GM12874 (cell line): ENCODE results near the gene GLP1R.

ENCODE experiments used
- TF ChIP-seq, protein P1 (sequence below): IDR thresholded peaks from 2 replicates; pipeline ENCODE4 v1.5.1; 2011; ENCODE audit warnings: low read depth, mild to moderate bottlenecking, control low read depth, low read length, moderate library complexity; ENCODE audit not compliant: insufficient read depth

The GLP1R gene

DNA sequence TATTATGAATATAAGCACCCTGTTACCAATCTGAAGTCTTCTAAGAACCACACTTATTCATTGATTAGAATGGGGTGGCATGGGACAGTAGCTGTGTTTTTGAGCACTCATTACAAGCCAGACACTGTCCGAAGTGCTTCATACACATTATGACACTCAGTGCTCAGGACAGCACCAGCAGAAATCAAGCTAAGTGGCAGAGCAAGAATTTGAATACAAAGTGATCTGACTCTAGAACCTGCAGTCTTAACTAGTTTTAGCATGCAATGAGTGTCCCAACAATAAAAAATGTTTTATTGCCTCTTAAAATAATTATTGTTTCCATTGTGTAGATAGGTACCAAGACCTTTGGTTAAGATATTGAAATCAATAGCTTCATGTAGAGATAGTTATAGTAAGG is 39.1 kb upstream of the GLP1R start:
- TF ChIP-seq, protein P1, sequence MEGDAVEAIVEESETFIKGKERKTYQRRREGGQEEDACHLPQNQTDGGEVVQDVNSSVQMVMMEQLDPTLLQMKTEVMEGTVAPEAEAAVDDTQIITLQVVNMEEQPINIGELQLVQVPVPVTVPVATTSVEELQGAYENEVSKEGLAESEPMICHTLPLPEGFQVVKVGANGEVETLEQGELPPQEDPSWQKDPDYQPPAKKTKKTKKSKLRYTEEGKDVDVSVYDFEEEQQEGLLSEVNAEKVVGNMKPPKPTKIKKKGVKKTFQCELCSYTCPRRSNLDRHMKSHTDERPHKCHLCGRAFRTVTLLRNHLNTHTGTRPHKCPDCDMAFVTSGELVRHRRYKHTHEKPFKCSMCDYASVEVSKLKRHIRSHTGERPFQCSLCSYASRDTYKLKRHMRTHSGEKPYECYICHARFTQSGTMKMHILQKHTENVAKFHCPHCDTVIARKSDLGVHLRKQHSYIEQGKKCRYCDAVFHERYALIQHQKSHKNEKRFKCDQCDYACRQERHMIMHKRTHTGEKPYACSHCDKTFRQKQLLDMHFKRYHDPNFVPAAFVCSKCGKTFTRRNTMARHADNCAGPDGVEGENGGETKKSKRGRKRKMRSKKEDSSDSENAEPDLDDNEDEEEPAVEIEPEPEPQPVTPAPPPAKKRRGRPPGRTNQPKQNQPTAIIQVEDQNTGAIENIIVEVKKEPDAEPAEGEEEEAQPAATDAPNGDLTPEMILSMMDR: no peak

DNA sequence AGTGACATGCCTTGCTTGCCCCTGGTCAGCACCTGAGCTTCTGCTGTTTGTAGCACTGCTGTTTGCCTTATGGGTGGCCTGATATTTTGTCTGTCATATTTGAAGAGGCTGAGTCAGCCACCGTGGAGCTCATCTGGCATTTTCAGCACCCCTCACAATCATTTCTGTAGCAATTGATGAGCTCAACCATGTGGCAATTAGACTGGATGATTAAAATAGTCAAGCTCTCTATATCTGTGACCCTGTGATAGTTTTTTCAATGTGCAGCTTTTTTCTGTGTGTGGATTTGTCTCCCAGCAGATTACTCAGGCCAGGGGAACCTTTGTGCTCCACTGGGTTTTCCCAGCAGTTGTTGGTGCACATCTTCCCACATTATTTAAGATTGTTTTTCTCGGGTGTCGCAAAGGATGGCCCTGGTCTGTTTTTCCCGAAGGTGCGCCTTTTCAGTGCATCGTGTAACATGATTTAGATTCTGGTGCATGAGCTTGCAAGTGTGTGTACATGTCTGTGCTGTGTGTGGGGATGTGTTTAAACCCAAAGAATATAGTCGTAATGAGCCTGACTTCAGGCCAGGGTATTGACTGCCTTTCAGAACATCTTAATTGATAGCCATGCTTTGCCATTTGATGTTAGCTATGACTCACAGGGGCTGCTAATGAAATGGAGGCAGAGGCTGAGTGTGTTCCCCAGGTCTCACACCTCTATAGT is 31.6 kb upstream of the GLP1R start:
- TF ChIP-seq, protein P1: no peak

DNA sequence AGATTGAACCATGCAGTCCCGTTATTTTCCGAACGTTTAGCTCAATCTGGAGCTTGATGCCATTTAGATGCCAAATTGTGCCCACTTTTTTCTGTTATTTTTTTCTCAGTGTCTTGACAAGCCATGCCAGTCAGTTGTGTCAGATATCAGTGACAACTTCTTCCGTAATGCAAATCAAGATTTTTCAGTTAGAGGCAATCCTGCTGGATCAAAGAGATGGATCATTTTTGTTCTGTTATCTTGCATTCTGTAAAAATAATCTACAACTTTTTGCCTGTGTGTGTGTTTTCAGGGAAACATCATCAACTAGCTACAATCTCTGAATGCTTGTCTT is 31.1 kb upstream of the GLP1R start:
- TF ChIP-seq, protein P1: no peak

DNA sequence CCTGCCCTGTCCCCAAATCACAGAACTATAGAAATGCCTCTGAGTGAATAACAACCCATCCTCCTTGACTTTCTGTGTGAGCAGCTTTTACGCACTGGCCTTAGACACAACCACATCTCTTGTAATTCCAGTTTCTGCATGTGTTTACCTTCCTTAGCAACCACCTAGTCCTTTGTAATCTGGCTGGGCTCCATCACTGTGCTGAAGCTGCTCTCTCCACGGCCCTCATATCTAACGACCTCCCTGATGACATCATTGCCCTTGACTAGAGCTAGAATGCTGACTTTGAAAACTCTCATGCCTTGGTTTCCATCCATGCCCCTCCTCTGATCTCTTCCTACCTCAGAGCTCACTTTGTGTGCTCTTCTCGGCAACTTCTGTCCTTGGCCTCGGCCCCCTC is 30.5 kb upstream of the GLP1R start:
- TF ChIP-seq, protein P1: no peak

DNA sequence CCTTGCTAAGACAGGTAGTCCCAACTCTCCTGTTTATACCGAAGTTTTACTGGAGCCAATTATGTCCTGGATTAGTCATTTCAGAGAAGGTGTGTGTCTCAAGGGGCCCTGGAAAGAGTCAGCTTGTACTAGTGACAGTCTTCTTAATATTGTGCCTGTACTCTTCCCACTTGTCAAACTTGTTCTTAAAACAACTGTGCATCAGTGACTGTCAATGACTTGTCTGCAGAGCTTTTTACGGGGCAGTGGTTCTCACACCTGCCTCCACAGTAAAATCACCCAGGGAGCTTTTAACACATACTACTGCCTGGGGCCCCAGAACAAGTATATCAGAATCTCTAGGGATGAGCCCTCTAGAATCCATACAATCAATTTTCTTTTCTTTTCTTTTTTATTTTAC is 28.4 kb upstream of the GLP1R start:
- TF ChIP-seq, protein P1: no peak

DNA sequence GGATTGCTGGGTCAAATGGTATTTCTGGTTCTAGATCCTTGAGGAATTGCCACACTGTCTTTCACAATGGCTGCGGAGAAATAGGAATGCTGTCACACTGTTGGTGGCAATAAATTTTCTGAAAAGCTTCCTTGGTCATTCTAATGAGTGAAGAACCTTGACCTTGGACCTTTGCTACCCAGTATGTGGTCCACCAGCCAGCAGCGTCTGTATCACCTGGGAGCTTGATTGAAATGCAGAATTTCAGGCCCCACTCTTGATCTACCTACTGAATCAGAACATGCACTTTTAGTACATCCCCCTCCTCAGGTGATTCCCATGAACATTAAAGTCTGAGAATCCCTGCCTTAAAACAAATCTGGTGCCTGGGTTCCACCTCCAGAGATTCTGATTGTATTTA is 27.5 kb upstream of the GLP1R start:
- TF ChIP-seq, protein P1: no peak

DNA sequence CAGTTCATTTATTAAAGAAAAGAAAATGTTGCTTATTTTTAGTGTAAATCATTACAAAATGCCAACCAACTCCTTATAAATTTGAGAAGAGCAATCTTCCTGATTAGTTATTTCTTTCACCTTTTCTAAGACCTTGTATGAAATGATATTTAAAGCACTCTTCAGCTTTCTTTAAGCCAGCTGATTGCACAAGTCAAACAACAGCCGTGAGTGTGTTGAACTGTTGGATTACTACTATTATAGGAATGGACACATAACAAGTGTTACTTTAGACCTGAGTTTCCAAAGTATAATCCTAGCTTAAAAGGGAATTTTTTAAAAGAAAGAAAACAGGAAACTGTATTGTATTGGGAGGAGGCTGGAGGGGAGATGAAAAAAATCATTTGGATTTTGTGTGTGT is 26.8 kb upstream of the GLP1R start:
- TF ChIP-seq, protein P1: no peak
